Spleen (tissue), 11 donors: ENCODE results near the gene MYO7A. TPM values are rescaled to one million over a fixed set of nuclear protein-coding genes. Genes with fewer than 3 reads are reported as not detected.

Experiments used
- DNase-seq: peaks from one replicate; pipeline ENCODE4 v3.0.0-alpha.2; 2020
- H3K27ac ChIP-seq, 8 donors: fragments of 200-600 bp; sonication (generic) in 7 of 8; 1 replicate in 4 of 8; 2 replicates in 4 of 8; pipeline versions ENCODE4 v1.5.0 to v1.8.0; 2016 to 2021; ENCODE audit warnings: inconsistent platforms in 4 of 8, mild to moderate bottlenecking in 4 of 8, moderate library complexity in 1 of 8
- H3K27me3 ChIP-seq, 7 donors: fragments of 200-600 bp; sonication (generic) in 6 of 7; replicated peaks in 1 of 7; 1 replicate in 4 of 7; 2 replicates in 3 of 7; pipeline versions ENCODE4 v1.5.0 to v1.8.0; 2016 to 2021; ENCODE audit warnings: inconsistent platforms in 3 of 7, mild to moderate bottlenecking in 1 of 7
- H3K36me3 ChIP-seq, 6 donors: fragments of 200-600 bp; sonication (generic) in 5 of 6; 1 replicate in 4 of 6; 2 replicates in 2 of 6; pipeline versions ENCODE4 v1.5.0 to v1.8.0; 2016 to 2021; ENCODE audit warnings: inconsistent platforms in 2 of 6
- H3K4me1 ChIP-seq, 6 donors: fragments of 200-600 bp; sonication (generic) in 5 of 6; 1 replicate in 3 of 6; 2 replicates in 3 of 6; pipeline versions ENCODE4 v1.5.0 to v1.8.0; 2016 to 2021; ENCODE audit warnings: inconsistent platforms in 3 of 6
- H3K4me3 ChIP-seq, 8 donors: fragments of 200-600 bp; sonication (generic) in 7 of 8; 1 replicate in 4 of 8; 2 replicates in 4 of 8; pipeline versions ENCODE4 v1.5.0 to v1.8.0; 2016 to 2021; ENCODE audit warnings: inconsistent platforms in 4 of 8, mild to moderate bottlenecking in 4 of 8, moderate library complexity in 2 of 8
- H3K9me3 ChIP-seq, 8 donors: fragments of 200-600 bp; sonication (generic) in 7 of 8; 1 replicate in 4 of 8; 2 replicates in 4 of 8; pipeline versions ENCODE4 v1.5.0 to v1.8.0; 2016 to 2021; ENCODE audit warnings: inconsistent platforms in 4 of 8
- POLR2A ChIP-seq, 3 donors: fragments of 450-650 bp; IDR thresholded peaks; one replicate each; pipeline ENCODE4 v1.5.1; 2017; ENCODE audit warnings: antibody characterized with exemption in 3 of 3, mild to moderate bottlenecking in 1 of 3
- POLR2AphosphoS5 ChIP-seq, 3 donors: sonication (generic); formaldehyde crosslinking; IDR thresholded peaks; one replicate each; pipeline ENCODE4 v1.5.1; 2017; ENCODE audit warnings: antibody characterized with exemption in 3 of 3
- WGBS, 5 donors: extraction: QIAGEN DNeasy Blood & Tissue Kit in 3 of 5; methylation state at CpG; one replicate each; pipeline versions ENCODE4 v1.1.5 to v1.1.7; 2013 to 2018; 5-methylcytosine and 5-hydroxymethylcytosine counted together
- intact Hi-C: fragments of 100-400 bp; cut with DNase I; formaldehyde crosslinking; loops from one replicate; pipeline ENCODE4 v1.15.0; 2023; ENCODE audit warnings: low total_unique reads
- polyA plus RNA-seq, 3 donors: library from polyadenylated mRNA; stranded (reverse); fragments of 200-250 nt; gene quantifications; one replicate each; pipeline ENCODE4 v1.2.1, GENCODE V29; 2013
- total RNA-seq, 7 donors: library from RNA; depleted of rRNA in 3 of 7; stranded (reverse); fragments of >200 nt in 3 of 7; fragmentation: NEBNext Ultra II Directional in 4 of 7; extraction: Animal tissue kit (Norgen Biotek cat#: 25700) in 4 of 7; gene quantifications; one replicate each; pipeline versions ENCODE4 v1.1.0 to v1.2.1, GENCODE V29; 2016 to 2021
- TF ChIP-seq, protein P1 (sequence below), 11 experiments: fragments of 200-600 bp in 7 of 11; fragments of 450-650 bp in 4 of 11; sonication (generic) in 4 of 11; IDR thresholded peaks in 8 of 11; conservative IDR thresholded peaks in 3 of 11; 1 replicate in 7 of 11; 2 replicates in 4 of 11; pipeline versions ENCODE4 v1.4.0 to v1.8.0; 2016 to 2021; ENCODE audit warnings: antibody characterized with exemption in 11 of 11, inconsistent platforms in 4 of 11, mild to moderate bottlenecking in 1 of 11
- donor health status: healthy with polysubstance abuse.
- donor health status: DM: no; HTN: no; CAD: no; lungs with moderate emphysema.
- donor health status: DM: no; HTN: no; CAD: no.
- donor health status: Bipolar disorder and iron deficiency.
- donor health status: healthy.
- donor health status: DM: no; HTN: no; CAD: no.
- donor health status: DM: yes; HTN: yes; CAD: no.

The MYO7A gene
- total and polyA plus RNA-seq, 10 donors = 3.5 to 147 (median 33.0) TPM

DNA sequence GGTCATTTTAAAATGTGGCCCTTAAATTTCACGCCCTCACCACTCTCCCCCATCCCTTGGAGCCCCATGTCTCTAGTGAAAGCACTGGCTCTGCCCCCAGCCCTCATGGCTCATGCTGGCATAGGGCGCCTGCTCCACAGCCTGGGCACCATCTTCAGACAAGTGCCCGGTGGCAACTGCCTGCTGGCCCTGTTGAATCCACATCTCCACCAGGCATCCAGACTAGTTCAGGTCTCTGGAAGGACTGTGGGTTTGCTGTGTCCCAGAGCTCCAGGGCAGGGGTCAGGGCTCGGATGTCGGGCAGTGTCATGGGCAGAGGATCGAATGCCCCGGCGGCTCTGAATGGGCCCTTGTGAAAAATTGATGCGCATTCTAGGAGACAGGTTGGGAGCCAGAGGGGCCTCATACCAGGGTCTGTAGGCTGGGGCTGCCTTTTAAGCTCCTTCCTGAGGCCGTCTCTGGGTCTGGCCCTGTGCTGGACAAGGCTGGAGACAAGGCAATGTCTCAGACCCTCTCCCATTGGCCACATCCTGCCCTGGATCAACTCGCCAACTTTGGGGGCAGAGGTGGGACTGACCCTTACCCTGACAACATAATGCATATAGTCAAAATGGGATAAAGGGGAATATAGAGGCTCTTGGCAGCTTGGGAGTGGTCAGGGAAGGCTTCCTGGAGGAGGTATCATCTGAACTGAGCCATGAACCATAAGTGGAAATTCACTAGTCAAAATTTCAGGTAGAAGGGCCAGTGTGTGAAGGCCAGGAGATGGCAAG, 1.2 kb downstream of the MYO7A start:
- Histone ChIP-seq H3K4me3 (no peak overlapping the region), H3K36me3 (peaks cover 0 to 4% (median 0%) of the 10 kb centered on the region in 6 donors), H3K27ac (no peak overlapping the region), H3K9me3 (no peaks in the 10 kb centered on the region), H3K27me3 (peaks cover 0 to 27% (median 0%) of the 10 kb centered on the region in 7 donors), H3K4me1 (peaks cover 13 to 22% (median 18%) of the 10 kb centered on the region in 6 donors)
- WGBS, 5 donors = 82 to 93% (median 88%) methylated on average over 11 of the region's 11 CpGs
- intact Hi-C loops = loop anchor here (5.0 kb wide), 2 partner anchors 58 to 418 kb away; no protein-coding TSS in a partner anchor
- TF ChIP-seq POLR2A (IDR thresholded peaks at IDR 0.05) (no peak), POLR2AphosphoS5 (IDR thresholded peaks at IDR 0.05) (no peak)
- no peak for DNase-seq

DNA sequence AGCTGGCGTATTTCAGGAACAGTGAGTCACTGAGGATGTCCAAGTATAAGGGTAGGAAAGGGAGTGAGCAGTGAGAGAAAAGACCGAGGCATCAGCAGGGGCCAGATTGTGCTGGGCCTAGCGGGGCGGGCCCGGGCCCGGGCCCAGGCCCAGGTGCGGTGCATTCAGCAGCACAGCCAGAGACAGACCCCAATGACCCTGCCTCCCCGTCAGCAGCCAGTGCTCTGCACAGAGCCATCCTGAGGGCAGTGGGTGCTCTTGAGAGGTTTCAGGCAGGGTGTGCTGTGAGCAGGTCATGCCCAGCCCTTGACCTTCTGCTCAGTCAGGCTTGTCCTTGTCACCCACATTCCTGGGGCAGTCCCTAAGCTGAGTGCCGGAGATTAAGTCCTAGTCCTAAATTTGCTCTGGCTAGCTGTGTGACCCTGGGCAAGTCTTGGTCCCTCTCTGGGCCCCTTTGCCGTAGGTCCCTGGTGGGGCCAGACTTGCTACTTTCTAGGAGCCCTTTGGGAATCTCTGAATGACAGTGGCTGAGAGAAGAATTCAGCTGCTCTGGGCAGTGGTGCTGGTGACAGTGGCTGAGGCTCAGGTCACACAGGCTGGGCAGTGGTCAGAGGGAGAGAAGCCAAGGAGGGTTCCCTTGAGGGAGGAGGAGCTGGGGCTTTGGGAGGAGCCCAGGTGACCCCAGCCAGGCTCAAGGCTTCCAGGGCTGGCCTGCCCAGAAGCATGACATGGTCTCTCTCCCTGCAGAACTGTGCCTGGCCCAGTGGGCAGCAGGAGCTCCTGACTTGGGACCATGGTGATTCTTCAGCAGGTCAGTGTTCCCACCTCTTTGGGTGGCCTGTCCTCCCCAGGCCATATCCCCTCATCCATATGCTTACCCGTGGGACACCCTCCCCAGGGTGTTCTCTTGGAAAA, 2.1 kb downstream of the MYO7A start:
- intact Hi-C loops = loop anchor here (5.0 kb wide), 2 partner anchors 57 to 417 kb away; no protein-coding TSS in a partner anchor
- H3K9me3 ChIP-seq = no peaks in the 10 kb centered on the region
- TF ChIP-seq POLR2A (IDR thresholded peaks at IDR 0.05) (no peak), POLR2AphosphoS5 (IDR thresholded peaks at IDR 0.05) (no peak)
- TF ChIP-seq, protein P1, sequence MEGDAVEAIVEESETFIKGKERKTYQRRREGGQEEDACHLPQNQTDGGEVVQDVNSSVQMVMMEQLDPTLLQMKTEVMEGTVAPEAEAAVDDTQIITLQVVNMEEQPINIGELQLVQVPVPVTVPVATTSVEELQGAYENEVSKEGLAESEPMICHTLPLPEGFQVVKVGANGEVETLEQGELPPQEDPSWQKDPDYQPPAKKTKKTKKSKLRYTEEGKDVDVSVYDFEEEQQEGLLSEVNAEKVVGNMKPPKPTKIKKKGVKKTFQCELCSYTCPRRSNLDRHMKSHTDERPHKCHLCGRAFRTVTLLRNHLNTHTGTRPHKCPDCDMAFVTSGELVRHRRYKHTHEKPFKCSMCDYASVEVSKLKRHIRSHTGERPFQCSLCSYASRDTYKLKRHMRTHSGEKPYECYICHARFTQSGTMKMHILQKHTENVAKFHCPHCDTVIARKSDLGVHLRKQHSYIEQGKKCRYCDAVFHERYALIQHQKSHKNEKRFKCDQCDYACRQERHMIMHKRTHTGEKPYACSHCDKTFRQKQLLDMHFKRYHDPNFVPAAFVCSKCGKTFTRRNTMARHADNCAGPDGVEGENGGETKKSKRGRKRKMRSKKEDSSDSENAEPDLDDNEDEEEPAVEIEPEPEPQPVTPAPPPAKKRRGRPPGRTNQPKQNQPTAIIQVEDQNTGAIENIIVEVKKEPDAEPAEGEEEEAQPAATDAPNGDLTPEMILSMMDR (IDR thresholded peaks at IDR 0.05 in 8 of 11, conservative IDR thresholded peaks at IDR 0.05 in 3 of 11) = no peak
- no peak overlapping the region for H3K4me3 ChIP-seq
- WGBS, 5 donors = 82 to 94% (median 90%) methylated on average over 8 to 11 of the region's 11 CpGs
- no peaks in the 10 kb centered on the region for H3K36me3 ChIP-seq
- H3K27ac ChIP-seq = no peak overlapping the region
- DNase-seq = no peak
- H3K4me1 ChIP-seq = peaks cover 13 to 22% (median 18%) of the 10 kb centered on the region in 6 donors
- H3K27me3 ChIP-seq = peaks cover 0 to 27% (median 0%) of the 10 kb centered on the region in 7 donors

DNA sequence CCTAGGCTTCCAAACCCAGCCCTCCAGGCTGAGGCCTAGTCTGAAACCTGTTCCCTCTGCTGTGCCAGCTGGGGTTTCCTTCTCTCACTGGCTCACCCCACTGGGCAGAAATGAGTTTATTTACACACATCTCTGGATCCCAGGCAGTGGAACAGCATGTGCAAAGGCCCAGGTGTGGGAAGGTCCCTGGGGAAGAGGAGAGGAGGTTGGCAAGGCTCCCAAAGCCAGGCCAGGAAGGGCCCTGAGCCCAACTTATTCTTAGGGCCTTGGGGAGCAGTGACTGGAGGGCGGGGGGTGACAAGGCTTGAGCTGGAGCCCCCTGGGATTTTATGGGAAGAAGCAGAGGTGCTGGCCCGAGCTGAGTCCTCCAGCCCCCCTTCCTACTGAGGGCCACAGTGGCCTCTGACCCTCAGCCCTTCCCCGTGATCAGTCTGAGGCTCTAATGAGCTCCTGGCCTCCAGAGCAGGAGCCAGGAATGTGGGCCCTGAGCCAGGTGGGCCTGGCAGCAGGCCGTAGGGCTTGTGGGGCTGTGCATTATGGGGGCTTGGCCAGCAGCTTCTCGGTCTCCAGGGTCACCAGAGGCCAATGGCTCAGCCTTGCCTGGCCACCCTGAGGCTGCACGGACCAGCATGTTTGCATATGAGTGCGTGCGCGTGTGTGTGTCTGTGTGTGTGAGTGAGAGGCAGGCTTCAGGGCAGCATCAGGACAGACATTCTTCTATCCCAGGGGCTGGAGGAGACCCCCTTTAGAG, 2.9 kb downstream of the MYO7A start:
- Histone ChIP-seq H3K4me1 (peaks cover 13 to 22% (median 18%) of the 10 kb centered on the region in 6 donors), H3K4me3 (no peak overlapping the region), H3K27me3 (peaks cover 0 to 23% (median 0%) of the 10 kb centered on the region in 7 donors), H3K9me3 (no peaks in the 10 kb centered on the region), H3K27ac (no peak overlapping the region), H3K36me3 (no peaks in the 10 kb centered on the region)
- no peak for DNase-seq
- intact Hi-C loops = no loop called here
- 67 to 90% (median 80%) methylated on average over 3 to 9 of the region's 9 CpGs for WGBS, 5 donors
- TF ChIP-seq, protein P1 (IDR thresholded peaks at IDR 0.05 in 8 of 11, conservative IDR thresholded peaks at IDR 0.05 in 3 of 11) = no peak
- TF ChIP-seq POLR2AphosphoS5 (IDR thresholded peaks at IDR 0.05) (no peak), POLR2A (IDR thresholded peaks at IDR 0.05) (no peak)

DNA sequence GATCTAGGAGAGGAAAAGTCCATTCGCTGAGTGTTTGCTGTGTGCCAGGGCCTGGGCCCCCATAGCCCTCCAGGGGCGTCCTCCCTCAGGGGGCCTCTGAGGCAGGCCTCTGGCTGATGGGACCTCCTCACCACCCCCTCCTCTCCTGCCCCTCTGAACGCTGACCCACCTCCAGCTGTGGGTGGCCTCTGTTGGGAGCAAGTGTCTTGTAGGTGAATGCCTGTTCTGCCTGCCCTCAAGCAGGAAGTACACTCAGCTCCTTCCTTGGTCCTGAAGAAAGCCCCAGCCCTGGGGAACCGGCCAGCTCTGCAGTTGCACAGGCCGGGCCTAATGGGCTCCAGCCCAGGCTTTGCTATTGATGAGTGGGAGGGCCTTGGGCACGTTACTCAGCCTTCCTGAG, 3.5 kb downstream of the MYO7A start:
- WGBS, 5 donors = 52 to 84% (median 72%) methylated on average over 5 to 6 of the region's 6 CpGs
- no peak for DNase-seq
- Histone ChIP-seq H3K27me3 (peaks cover 0 to 21% (median 0%) of the 10 kb centered on the region in 7 donors), H3K27ac (no peak overlapping the region), H3K4me1 (peaks cover 13 to 22% (median 18%) of the 10 kb centered on the region in 6 donors), H3K9me3 (no peaks in the 10 kb centered on the region), H3K4me3 (no peak overlapping the region), H3K36me3 (no peaks in the 10 kb centered on the region)
- TF ChIP-seq, protein P1 (IDR thresholded peaks at IDR 0.05 in 8 of 11, conservative IDR thresholded peaks at IDR 0.05 in 3 of 11) = no peak
- TF ChIP-seq POLR2AphosphoS5 (IDR thresholded peaks at IDR 0.05) = no peak
- no peak for TF ChIP-seq POLR2A (IDR thresholded peaks at IDR 0.05)
- intact Hi-C loops = no loop called here
